GM23338 (cell line): ENCODE measurements around the gene RASSF10. TPM values are rescaled to one million over a fixed set of nuclear protein-coding genes. Genes with fewer than 3 reads are reported as not detected.

Experiments
- ATAC-seq: fragments of 200-7000 bp; cut with Tn5 transposase; 3 replicates; pipeline ENCODE4 v1.9.1; 2020
- DNase-seq: peaks from one replicate; pipeline ENCODE4 v3.0.0-alpha.2; 2015; ENCODE audit warnings: low spot score
- H2AFZ ChIP-seq: fragments of 200-600 bp; sonication (generic); 2 replicates; pipeline ENCODE4 v1.8.0; 2016; ENCODE audit warnings: antibody characterized with exemption, mild to moderate bottlenecking, moderate library complexity
- H3F3A ChIP-seq: fragments of 200-600 bp; sonication (generic); replicated peaks from 2 replicates; pipeline ENCODE4 v1.8.0; 2017; ENCODE audit warnings: antibody characterized with exemption, mixed run types, low read depth
- H3K27ac ChIP-seq: fragments of 200-600 bp; sonication (generic); 2 replicates; pipeline ENCODE4 v1.6.1; 2016; ENCODE audit warnings: low read depth
- H3K27me3 ChIP-seq: fragments of 200-600 bp; sonication (generic); 2 replicates; pipeline ENCODE4 v1.8.0; 2016; ENCODE audit warnings: mild to moderate bottlenecking, mixed run types, moderate library complexity; ENCODE audit not compliant: insufficient read depth
- H3K36me3 ChIP-seq: fragments of 200-600 bp; sonication (generic); 2 replicates; pipeline ENCODE4 v1.8.0; 2016; ENCODE audit warnings: mild to moderate bottlenecking; ENCODE audit not compliant: insufficient read depth
- H3K4me1 ChIP-seq: fragments of 200-600 bp; sonication (generic); 2 replicates; pipeline ENCODE4 v1.8.0; 2016; ENCODE audit warnings: mild to moderate bottlenecking, moderate library complexity; ENCODE audit not compliant: insufficient read depth
- H3K4me2 ChIP-seq: fragments of 200-600 bp; sonication (generic); 2 replicates; pipeline ENCODE4 v1.7.1; 2017; ENCODE audit warnings: mixed run types
- H3K4me3 ChIP-seq: fragments of 200-600 bp; sonication (generic); 2 replicates; pipeline ENCODE4 v1.6.1; 2016; ENCODE audit warnings: mixed run types
- H3K79me2 ChIP-seq: fragments of 200-600 bp; sonication (generic); replicated peaks from 2 replicates; pipeline ENCODE4 v1.8.0; 2017; ENCODE audit warnings: mild to moderate bottlenecking; ENCODE audit not compliant: insufficient read depth
- H3K9me2 ChIP-seq: fragments of 200-600 bp; sonication (generic); 2 replicates; pipeline ENCODE4 v1.8.0; 2017; ENCODE audit not compliant: insufficient read depth
- H4K20me1 ChIP-seq: fragments of 200-600 bp; sonication (generic); replicated peaks from 2 replicates; pipeline ENCODE4 v1.8.0; 2017; ENCODE audit warnings: mild to moderate bottlenecking; ENCODE audit not compliant: insufficient read depth
- H3K27ac Mint-ChIP-seq: 2 replicates; pipeline ENCODE4 v1.8.0; 2020; ENCODE audit warnings: inconsistent platforms, mild to moderate bottlenecking, moderate library complexity, mixed read lengths
- H3K27me3 Mint-ChIP-seq: 3 replicates; pipeline ENCODE4 v1.8.0; 2022; ENCODE audit warnings: low read depth, mild to moderate bottlenecking, moderate library complexity, mixed read lengths, inconsistent platforms; ENCODE audit not compliant: insufficient read depth, poor library complexity
- H3K36me3 Mint-ChIP-seq: 3 replicates; pipeline ENCODE4 v1.8.0; 2021; ENCODE audit warnings: low read depth, mild to moderate bottlenecking, inconsistent platforms, moderate library complexity, mixed read lengths
- H3K4me1 Mint-ChIP-seq: 3 replicates; pipeline ENCODE4 v1.8.0; 2020; ENCODE audit warnings: mild to moderate bottlenecking, inconsistent platforms, mixed read lengths
- H3K4me3 Mint-ChIP-seq: 3 replicates; pipeline ENCODE4 v1.8.0; 2021; ENCODE audit warnings: moderate library complexity, mild to moderate bottlenecking, inconsistent platforms, mixed read lengths
- H3K9me3 Mint-ChIP-seq: 3 replicates; pipeline ENCODE4 v1.8.0; 2020; ENCODE audit warnings: moderate library complexity, mild to moderate bottlenecking, inconsistent platforms, mixed read lengths
- CREB1 ChIP-seq: fragments of 250-450 bp; sonication (Bioruptor Pico); IDR thresholded peaks from 2 replicates; pipeline ENCODE4 v1.5.0; 2020; ENCODE audit warnings: low read depth, mild to moderate bottlenecking, moderate library complexity
- ETS1 ChIP-seq: IDR thresholded peaks from 2 replicates; pipeline ENCODE4 v1.6.1; 2016; ENCODE audit warnings: antibody characterized with exemption
- EZH2phosphoT487 ChIP-seq: fragments of 200-600 bp; sonication (generic); IDR thresholded peaks from one replicate; pipeline ENCODE4 v1.8.1; 2018; ENCODE audit warnings: antibody characterized with exemption; ENCODE audit not compliant: unreplicated experiment
- NANOG ChIP-seq: IDR thresholded peaks from 2 replicates; pipeline ENCODE4 v1.6.1; 2016; ENCODE audit warnings: antibody characterized with exemption, borderline replicate concordance
- POLR2AphosphoS5 ChIP-seq: IDR thresholded peaks from 2 replicates; pipeline ENCODE4 v1.6.1; 2016; ENCODE audit warnings: antibody characterized with exemption, low read depth
- REST ChIP-seq: IDR thresholded peaks from one replicate; pipeline ENCODE4 v1.6.1; 2018; ENCODE audit warnings: antibody characterized with exemption; ENCODE audit not compliant: unreplicated experiment
- STAT1 ChIP-seq: IDR thresholded peaks from one replicate; pipeline ENCODE4 v1.6.1; 2016; ENCODE audit warnings: antibody characterized with exemption; ENCODE audit not compliant: unreplicated experiment
- ZNF114 ChIP-seq: fragments of 250-450 bp; sonication (Bioruptor Pico); IDR thresholded peaks from 2 replicates; pipeline ENCODE4 v1.5.0; 2020; ENCODE audit warnings: mild to moderate bottlenecking, moderate library complexity
- ZNF331 ChIP-seq: fragments of 250-450 bp; sonication (Bioruptor Pico); IDR thresholded peaks from 2 replicates; pipeline ENCODE4 v1.5.0; 2020; ENCODE audit warnings: low read depth, mild to moderate bottlenecking, moderate library complexity
- ZNF462 ChIP-seq: fragments of 250-450 bp; sonication (Bioruptor Pico); IDR thresholded peaks from 2 replicates; pipeline ENCODE4 v1.5.0; 2020; ENCODE audit warnings: mild to moderate bottlenecking, moderate library complexity
- polyA plus RNA-seq: library from polyadenylated mRNA; unstranded; fragments of >200 nt; fragmentation: Nextera tagmentation; extraction: Ambion mirVana; gene quantifications from 2 replicates; pipeline ENCODE4 v1.2.1, GENCODE V29; 2016
- total RNA-seq: library from RNA; depleted of rRNA; stranded (reverse); fragments of >200 nt; shearing (Covaris generic); gene quantifications from 2 replicates; pipeline ENCODE4 v1.2.3, GENCODE V29; 2014

Gene RASSF10
- total and polyA plus RNA-seq, 2 experiments from 2014 or later, result 0.13 to 1.8 TPM

GRCh38 chr11:13045734-13046133 lies 36.6 kb downstream of the RASSF10 start:
- no peaks in the 10 kb centered on the region for H3K27me3 ChIP-seq
- Mint-ChIP-seq H3K36me3 (0 out of 3 replicates have a peak, but pooled peaks cover 2% of the 10 kb centered on the region), H3K4me3 (no peak overlapping the region), H3K27me3 (peaks cover 1% of the 10 kb centered on the region), H3K27ac (no peak overlapping the region), H3K9me3 (peaks cover 3% of the 10 kb centered on the region; the same call in 2 of the 3 replicates), H3K4me1 (peaks cover 3% of the 10 kb centered on the region; the same call in 2 of the 3 replicates)
- no peaks in the 10 kb centered on the region for H3F3A ChIP-seq
- peaks cover 1% of the 10 kb centered on the region; the same call in 1 of the 2 replicates for H3K9me2 ChIP-seq
- ATAC-seq (no peak), DNase-seq (no peak)
- H3K4me2 ChIP-seq, result no peak overlapping the region
- no peaks in the 10 kb centered on the region for H3K79me2 ChIP-seq
- H2AFZ ChIP-seq, result no peak overlapping the region
- no peaks in the 10 kb centered on the region for H3K4me1 ChIP-seq
- no peak overlapping the region for H3K4me3 ChIP-seq
- TF ChIP-seq NANOG (no peak), CREB1 (CRISPR knock-in tag) (no peak), EZH2phosphoT487 (no peak), REST (no peak), ZNF331 (CRISPR knock-in tag) (no peak), STAT1 (no peak), ZNF114 (CRISPR knock-in tag) (no peak), POLR2AphosphoS5 (no peak), ETS1 (no peak), ZNF462 (no peak)
- H4K20me1 ChIP-seq, result no peaks in the 10 kb centered on the region
- no peaks in the 10 kb centered on the region for H3K36me3 ChIP-seq
- no peak overlapping the region for H3K27ac ChIP-seq
